Skeletal muscle tissue (tissue), 4 donors: Measurements from ENCODE around the gene TNFSF8. TPM values are rescaled to one million over a fixed set of nuclear protein-coding genes. Genes with fewer than 3 reads are reported as not detected.

Experiments used
- H3K27ac ChIP-seq: one replicate; pipeline ENCODE4 v1.7.0; 2013; ENCODE audit warnings: mild to moderate bottlenecking, low read depth, low read length, inconsistent platforms
- H3K27me3 ChIP-seq, 3 donors: one replicate each; pipeline ENCODE4 v1.7.0; 2013; ENCODE audit warnings: low read length in 3 of 3; ENCODE audit not compliant: control insufficient read depth in 3 of 3, insufficient read depth in 3 of 3
- H3K36me3 ChIP-seq, 3 donors: one replicate each; pipeline ENCODE4 v1.7.0; 2013; ENCODE audit warnings: low read length in 3 of 3; ENCODE audit not compliant: control insufficient read depth in 3 of 3, insufficient read depth in 3 of 3
- H3K4me1 ChIP-seq, 3 donors: one replicate each; pipeline ENCODE4 v1.7.0; 2013; ENCODE audit warnings: low read length in 3 of 3, mild to moderate bottlenecking in 3 of 3; ENCODE audit not compliant: control insufficient read depth in 3 of 3, insufficient read depth in 3 of 3
- H3K4me3 ChIP-seq, 3 donors: one replicate each; pipeline ENCODE4 v1.7.0; 2013; ENCODE audit warnings: low read length in 3 of 3
- H3K9ac ChIP-seq, 3 donors: one replicate each; pipeline ENCODE4 v1.7.0; 2013; ENCODE audit warnings: low read length in 3 of 3, mild to moderate bottlenecking in 3 of 3, moderate library complexity in 2 of 3, low read depth in 1 of 3
- H3K9me3 ChIP-seq, 3 donors: one replicate each; pipeline ENCODE4 v1.7.0; 2013; ENCODE audit warnings: low read length in 3 of 3; ENCODE audit not compliant: control insufficient read depth in 3 of 3
- total RNA-seq: library from RNA; depleted of rRNA; stranded (reverse); fragments of >200 nt; gene quantifications from one replicate; pipeline ENCODE4 v1.2.3, GENCODE V29; 2014
- donor health status: Osteomylitis.

Gene TNFSF8
- total RNA-seq, 1 donor from 2014 or later: 1.0 TPM

DNA sequence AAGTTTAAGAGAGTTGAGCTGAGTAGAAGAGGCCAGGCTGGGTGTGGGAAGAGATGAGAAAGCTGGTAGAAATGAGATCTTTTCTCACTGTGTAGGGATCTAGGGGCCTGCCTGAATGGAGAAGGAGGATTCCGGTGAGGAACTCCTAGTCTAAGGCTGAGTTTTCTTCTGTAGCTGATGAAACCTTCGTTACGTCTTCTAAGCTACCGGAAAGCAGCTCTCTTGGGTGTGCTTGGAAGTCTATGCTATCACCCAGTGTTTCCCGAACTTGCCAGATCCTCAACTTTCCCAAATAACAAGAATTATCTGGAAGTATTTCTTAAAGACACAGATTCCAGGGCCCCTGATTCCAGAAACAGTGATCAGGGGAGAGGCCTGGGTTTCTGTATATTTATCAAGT, 69.1 kb downstream of the TNFSF8 start:
- Histone ChIP-seq H3K9ac (no peak overlapping the region), H3K27me3 (no peaks in the 10 kb centered on the region), H3K27ac (peak overlapping the region; percentile 46), H3K4me1 (no peaks in the 10 kb centered on the region), H3K36me3 (no peaks in the 10 kb centered on the region), H3K4me3 (no peak overlapping the region), H3K9me3 (no peaks in the 10 kb centered on the region)

DNA sequence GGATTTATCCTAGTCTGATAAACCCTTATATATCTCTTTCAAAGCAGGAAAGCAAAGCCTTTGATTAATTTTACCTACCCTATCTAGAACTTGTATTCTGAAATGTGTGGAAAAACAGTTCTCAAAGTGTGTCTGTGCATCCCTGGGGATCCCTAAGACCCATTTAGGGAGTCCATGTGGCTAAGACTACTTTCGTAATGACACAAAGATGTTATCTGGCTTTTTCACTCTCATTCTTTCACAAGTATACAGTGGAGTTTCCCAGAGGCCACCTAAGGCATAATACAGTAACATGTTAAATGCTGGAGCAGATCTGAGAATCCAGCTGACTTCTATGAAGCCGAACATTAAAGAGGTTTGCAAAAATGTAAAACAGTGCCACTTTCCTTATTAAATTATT, 70.2 kb downstream of the TNFSF8 start:
- Histone ChIP-seq H3K9ac (no peak overlapping the region), H3K36me3 (no peaks in the 10 kb centered on the region), H3K27me3 (no peaks in the 10 kb centered on the region), H3K27ac (no peak overlapping the region), H3K4me3 (no peak overlapping the region), H3K4me1 (no peaks in the 10 kb centered on the region), H3K9me3 (no peaks in the 10 kb centered on the region)

DNA sequence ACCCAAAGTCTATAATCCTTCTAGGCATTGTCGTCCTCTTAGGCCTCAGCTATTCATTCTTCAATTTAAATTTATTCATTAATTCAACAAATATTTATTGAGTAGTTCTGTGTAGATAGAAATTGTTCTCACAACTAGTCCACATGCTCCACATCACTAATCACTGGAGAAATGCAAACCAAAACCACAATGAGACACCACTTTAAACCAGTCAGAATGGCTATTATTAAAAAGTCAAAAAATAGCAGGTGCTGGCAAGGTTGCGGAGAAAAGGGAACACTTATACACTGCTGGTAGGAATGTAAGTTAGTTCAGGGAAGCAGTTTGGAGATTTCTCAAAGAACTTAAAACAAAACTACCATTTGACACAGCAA, 73.5 kb downstream of the TNFSF8 start:
- Histone ChIP-seq H3K36me3 (no peaks in the 10 kb centered on the region), H3K27me3 (no peaks in the 10 kb centered on the region), H3K27ac (peak overlapping the region; percentile 16), H3K4me1 (no peaks in the 10 kb centered on the region), H3K4me3 (no peak overlapping the region), H3K9ac (no peak overlapping the region), H3K9me3 (no peaks in the 10 kb centered on the region)

DNA sequence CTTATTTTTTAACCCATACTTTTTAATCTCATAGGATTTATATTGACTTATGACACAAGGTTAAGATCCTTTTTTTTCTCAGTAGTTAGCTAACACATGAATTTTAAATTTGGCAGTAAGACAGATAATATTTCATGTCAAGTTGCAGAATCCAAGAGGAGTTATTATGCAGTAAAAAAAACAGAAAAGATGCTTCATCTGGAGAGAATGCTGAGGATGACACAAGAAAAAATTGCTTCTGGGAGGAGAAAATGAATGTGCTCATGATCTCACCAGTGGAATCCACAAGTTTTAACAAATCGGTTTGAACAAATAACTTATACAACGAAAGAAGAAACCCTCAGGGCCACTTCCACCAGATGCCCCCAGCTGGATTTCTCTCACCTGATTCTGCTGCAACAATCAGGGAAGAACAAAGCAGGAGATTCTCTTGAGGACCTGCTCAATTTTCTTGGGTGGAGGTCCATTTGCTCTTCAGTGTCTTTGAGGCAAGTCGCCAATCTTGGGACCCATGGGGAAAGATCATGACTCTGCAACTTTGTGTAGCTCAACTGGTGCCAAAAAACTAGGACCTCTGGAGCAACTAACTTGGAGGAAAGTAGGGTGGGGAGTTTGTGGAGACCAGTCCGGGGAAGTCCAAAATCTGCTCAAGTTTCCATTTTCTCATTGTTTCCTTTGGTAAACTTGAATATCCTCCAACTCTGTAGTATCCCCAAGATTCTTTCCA, 74.0 kb downstream of the TNFSF8 start:
- Histone ChIP-seq H3K36me3 (no peaks in the 10 kb centered on the region), H3K9me3 (no peaks in the 10 kb centered on the region), H3K4me3 (no peak overlapping the region), H3K4me1 (no peaks in the 10 kb centered on the region), H3K27me3 (no peaks in the 10 kb centered on the region), H3K27ac (peak overlapping the region; percentile 43), H3K9ac (no peak overlapping the region)

GRCh38 chr9:114855488-114855887, 74.9 kb downstream of the TNFSF8 start:
- Histone ChIP-seq H3K27me3 (no peaks in the 10 kb centered on the region), H3K9ac (no peak overlapping the region), H3K4me3 (no peak overlapping the region), H3K36me3 (no peaks in the 10 kb centered on the region), H3K27ac (no peak overlapping the region), H3K9me3 (no peaks in the 10 kb centered on the region), H3K4me1 (no peaks in the 10 kb centered on the region)

DNA sequence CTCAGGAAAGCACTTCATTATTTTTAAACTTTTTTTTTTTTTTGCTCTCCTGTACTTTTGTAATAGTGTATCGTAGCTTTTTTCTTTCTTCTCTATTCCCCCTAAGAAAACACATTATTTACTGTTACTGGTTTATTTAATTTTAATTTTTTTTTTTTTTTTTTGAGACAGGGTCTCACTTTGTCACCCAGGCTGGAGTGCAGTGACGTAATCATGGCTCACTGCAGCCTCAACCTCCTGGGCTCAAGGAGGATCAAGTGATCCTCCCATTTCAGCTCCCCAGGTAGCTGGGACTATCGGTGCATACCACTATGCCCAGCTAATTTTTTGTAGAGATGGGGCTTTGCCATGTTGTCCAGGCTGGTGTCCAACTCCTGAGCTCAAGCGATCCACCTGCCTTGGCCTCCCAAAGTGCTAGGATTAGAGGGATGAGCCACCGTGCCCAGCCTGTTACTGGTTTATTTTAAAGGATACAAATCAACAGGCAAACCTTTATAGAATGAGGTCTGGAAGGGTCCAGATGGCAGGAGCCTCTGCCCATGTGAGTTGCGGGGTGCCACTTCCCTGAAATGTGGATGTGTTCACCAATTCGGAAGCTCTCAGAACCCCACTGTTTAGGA, 75.5 kb downstream of the TNFSF8 start:
- Histone ChIP-seq H3K36me3 (no peaks in the 10 kb centered on the region), H3K9ac (no peak overlapping the region), H3K27ac (no peak overlapping the region), H3K27me3 (no peaks in the 10 kb centered on the region), H3K9me3 (no peaks in the 10 kb centered on the region), H3K4me3 (no peak overlapping the region), H3K4me1 (no peaks in the 10 kb centered on the region)

- H3K27ac ChIP-seq: no peak overlapping the region
- H3K4me1 ChIP-seq: no peaks in the 10 kb centered on the region
- no peak overlapping the region for H3K9ac ChIP-seq
- H3K4me3 ChIP-seq: no peak overlapping the region
- H3K27me3 ChIP-seq: no peaks in the 10 kb centered on the region
- no peaks in the 10 kb centered on the region for H3K36me3 ChIP-seq
- no peaks in the 10 kb centered on the region for H3K9me3 ChIP-seq
These were observed 77.1 kb downstream of the TNFSF8 start for GRCh38 chr9:114853071-114853855.

DNA sequence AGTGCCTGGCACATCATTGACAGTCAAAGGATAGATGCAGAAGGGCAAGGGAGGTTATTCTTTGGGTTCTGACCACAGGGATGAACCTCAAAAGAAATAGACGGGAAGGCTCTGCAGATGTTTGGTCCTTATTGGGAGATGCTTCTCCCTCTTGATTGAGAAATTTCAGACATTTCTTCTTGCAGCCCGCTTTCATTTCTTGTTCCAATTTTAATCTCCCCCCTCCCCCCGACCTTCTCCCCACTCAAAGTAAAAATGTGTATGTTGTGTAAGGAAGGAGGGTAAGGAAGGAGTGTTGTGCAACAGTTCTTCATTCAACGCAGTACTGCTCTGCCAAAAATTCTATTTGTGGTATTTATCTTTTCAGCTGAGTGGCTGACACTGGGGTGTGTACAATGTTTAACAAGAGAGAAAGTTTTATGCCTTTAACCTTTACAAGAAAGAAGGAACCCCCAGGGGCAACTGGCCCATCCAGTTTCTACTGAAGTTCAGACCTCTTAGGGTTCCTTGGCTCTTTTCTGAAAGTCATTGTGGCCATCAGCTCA, 78.3 kb downstream of the TNFSF8 start:
- Histone ChIP-seq H3K27ac (no peak overlapping the region), H3K9me3 (no peaks in the 10 kb centered on the region), H3K36me3 (no peaks in the 10 kb centered on the region), H3K9ac (no peak overlapping the region), H3K4me1 (no peaks in the 10 kb centered on the region), H3K4me3 (no peak overlapping the region), H3K27me3 (no peaks in the 10 kb centered on the region)

DNA sequence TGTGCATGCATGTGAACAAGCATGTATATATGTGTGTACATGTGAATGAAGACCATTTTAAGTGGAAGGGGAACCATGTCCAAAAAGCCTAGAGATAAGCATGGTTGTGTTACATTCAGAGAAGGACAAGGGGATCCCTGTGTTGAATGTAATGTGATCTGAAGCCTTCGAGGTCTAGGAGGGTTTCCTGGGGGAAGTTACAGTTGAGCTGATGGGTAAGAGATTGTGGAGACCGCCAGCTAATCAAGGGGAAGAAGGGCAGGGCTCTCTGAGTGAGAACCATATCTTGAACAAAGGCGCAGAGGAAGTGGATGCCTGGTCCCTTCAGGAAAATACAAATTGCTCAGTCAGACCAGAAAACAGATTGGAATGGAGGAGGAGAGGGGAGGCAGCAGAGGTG, 79.1 kb downstream of the TNFSF8 start:
- no peaks in the 10 kb centered on the region for H3K9me3 ChIP-seq
- H3K27me3 ChIP-seq: no peaks in the 10 kb centered on the region
- H3K4me1 ChIP-seq: no peaks in the 10 kb centered on the region
- no peaks in the 10 kb centered on the region for H3K36me3 ChIP-seq
- H3K4me3 ChIP-seq: no peak overlapping the region
- no peak overlapping the region for H3K27ac ChIP-seq
- H3K9ac ChIP-seq: no peak overlapping the region
